H1 (cell line): ENCODE measurements around the gene ZFYVE21. TPM values are rescaled to one million over a fixed set of nuclear protein-coding genes. Genes with fewer than 3 reads are reported as not detected.

Experiments used
- CTCF ChIA-PET: fragments of 300-600 bp; sonication (Branson Sonifier 250); formaldehyde crosslinking; loops from one replicate; lab custom pipeline; 2021; ENCODE audit not compliant: partially characterized antibody; lab: Charles Lee
- POLR2A ChIA-PET: fragments of 300-600 bp; sonication (Branson Sonifier 250); formaldehyde crosslinking; loops from one replicate; lab custom pipeline; 2021; ENCODE audit warnings: inconsistent platforms; ENCODE audit not compliant: partially characterized antibody; lab: Charles Lee
- DNase-seq, 2 experiments: peaks; one replicate each; pipeline versions ENCODE4 v3.0.0 to v3.0.0-alpha.2; 2010 to 2022; ENCODE audit warnings: low spot score in 2 of 2, low read depth in 1 of 2, mixed read lengths in 1 of 2
- FAIRE-seq: peaks from 2 replicates; lab custom pipeline; 2011; peaks lifted over from hg19 to GRCh38; lab: Jason Lieb, UNC
- H2AFZ ChIP-seq: 2 replicates; pipeline ENCODE4 v1.8.1; 2012; ENCODE audit warnings: low read length, inconsistent platforms
- H2AK5ac ChIP-seq: 2 replicates; pipeline ENCODE4 v1.6.1; 2013; ENCODE audit warnings: low read depth, low read length
- H2BK120ac ChIP-seq: replicated peaks from 2 replicates; pipeline ENCODE3; 2013; ENCODE audit warnings: low read depth, low read length, inconsistent platforms
- H2BK12ac ChIP-seq: 2 replicates; pipeline ENCODE4 v1.6.1; 2013; ENCODE audit warnings: low read depth, low read length
- H2BK15ac ChIP-seq: 2 replicates; pipeline ENCODE4 v1.6.1; 2013; ENCODE audit warnings: low read length
- H2BK20ac ChIP-seq: 2 replicates; pipeline ENCODE4 v1.6.1; 2013; ENCODE audit warnings: low read length
- H2BK5ac ChIP-seq: 2 replicates; pipeline ENCODE4 v1.6.1; 2013; ENCODE audit warnings: low read depth, low read length
- H3K14ac ChIP-seq: 2 replicates; pipeline ENCODE4 v1.6.1; 2013; ENCODE audit warnings: inconsistent platforms; ENCODE audit not compliant: insufficient read length
- H3K18ac ChIP-seq: 2 replicates; pipeline ENCODE4 v1.6.1; 2013; ENCODE audit warnings: low read length; ENCODE audit errors: extremely low read depth
- H3K23ac ChIP-seq: 2 replicates; pipeline ENCODE4 v1.6.1; 2013; ENCODE audit warnings: inconsistent platforms; ENCODE audit not compliant: insufficient read length
- H3K23me2 ChIP-seq: 2 replicates; pipeline ENCODE4 v1.6.1; 2013; ENCODE audit warnings: low read depth, low read length
- H3K27ac ChIP-seq: 2 replicates; pipeline ENCODE4 v1.6.1; 2011; ENCODE audit warnings: low read depth, low read length, inconsistent platforms
- H3K27me3 ChIP-seq, 4 experiments: replicated peaks in 1 of 4; 1 replicate in 1 of 4; 2 replicates in 3 of 4; pipeline versions ENCODE4 v1.6.1 to v1.8.1; 2011 to 2013; ENCODE audit warnings: low read length in 3 of 4, mild to moderate bottlenecking in 3 of 4, inconsistent platforms in 2 of 4, mixed read lengths in 2 of 4, moderate library complexity in 1 of 4; ENCODE audit not compliant: control insufficient read depth in 3 of 4, insufficient read depth in 3 of 4; ENCODE audit errors: extremely low read depth in 1 of 4
- H3K36me3 ChIP-seq, 4 experiments: 2 replicates each; pipeline versions ENCODE4 v1.6.1 to v1.8.1; 2011 to 2013; ENCODE audit warnings: mild to moderate bottlenecking in 4 of 4, low read length in 3 of 4, moderate library complexity in 2 of 4, control low read depth in 1 of 4, inconsistent platforms in 1 of 4; ENCODE audit not compliant: insufficient read depth in 4 of 4, control insufficient read depth in 2 of 4
- H3K4ac ChIP-seq: replicated peaks from 2 replicates; pipeline ENCODE3; 2013; ENCODE audit warnings: low read length, low read depth, mixed read lengths, inconsistent platforms; ENCODE audit not compliant: insufficient read length
- H3K4me1 ChIP-seq, 4 experiments: replicated peaks in 1 of 4; 1 replicate in 1 of 4; 2 replicates in 3 of 4; pipeline versions ENCODE4 v1.6.1 to v1.8.1; 2011 to 2013; ENCODE audit warnings: low read length in 3 of 4, inconsistent platforms in 2 of 4, mixed read lengths in 1 of 4; ENCODE audit not compliant: insufficient read depth in 4 of 4, control insufficient read depth in 3 of 4
- H3K4me2 ChIP-seq, 2 experiments: 2 replicates each; pipeline versions ENCODE4 v1.6.1 to v1.8.1; 2011 to 2013; ENCODE audit warnings: low read depth in 2 of 2, low read length in 2 of 2, control low read depth in 1 of 2, inconsistent platforms in 1 of 2, mild to moderate bottlenecking in 1 of 2; ENCODE audit not compliant: insufficient read depth in 1 of 2
- H3K4me3 ChIP-seq, 4 experiments: fragments of 200-600, 300-600 bp in 1 of 4; sonication (generic), shearing (Covaris generic), sonication (Bioruptor Twin) in 1 of 4; 2 replicates each; pipeline versions ENCODE4 v1.5.1 to v1.8.1; 2011 to 2016; ENCODE audit warnings: low read length in 4 of 4, low read depth in 3 of 4, control low read depth in 2 of 4, inconsistent platforms in 2 of 4, mild to moderate bottlenecking in 2 of 4, mixed read lengths in 1 of 4, moderate library complexity in 1 of 4; ENCODE audit not compliant: insufficient read depth in 2 of 4; ENCODE audit errors: extremely low read depth in 1 of 4
- H3K56ac ChIP-seq: replicated peaks from 2 replicates; pipeline ENCODE3; 2013; ENCODE audit warnings: low read depth, mild to moderate bottlenecking, mixed read lengths, low read length, inconsistent platforms; ENCODE audit not compliant: insufficient read length
- H3K79me1 ChIP-seq: 2 replicates; pipeline ENCODE4 v1.6.1; 2013; ENCODE audit warnings: low read depth, low read length, control low read depth
- H3K79me2 ChIP-seq, 2 experiments: 2 replicates each; pipeline versions ENCODE4 v1.6.1 to v1.8.1; 2012 to 2013; ENCODE audit warnings: low read length in 2 of 2, mild to moderate bottlenecking in 2 of 2, inconsistent platforms in 1 of 2; ENCODE audit not compliant: insufficient read depth in 2 of 2, control insufficient read depth in 1 of 2
- H3K9ac ChIP-seq, 4 experiments: replicated peaks in 1 of 4; 1 replicate in 1 of 4; 2 replicates in 3 of 4; pipeline versions ENCODE4 v1.6.1 to v1.8.1; 2011 to 2013; ENCODE audit warnings: low read depth in 3 of 4, low read length in 3 of 4, control low read depth in 2 of 4, mild to moderate bottlenecking in 2 of 4, moderate library complexity in 2 of 4, inconsistent platforms in 1 of 4; ENCODE audit errors: extremely low read depth in 1 of 4
- H3K9me3 ChIP-seq, 2 experiments: 2 replicates each; pipeline versions ENCODE4 v1.6.1 to v1.8.1; 2012 to 2013; ENCODE audit warnings: mild to moderate bottlenecking in 2 of 2, moderate library complexity in 2 of 2, control low read depth in 1 of 2, inconsistent platforms in 1 of 2, low read depth in 1 of 2, low read length in 1 of 2, mixed read lengths in 1 of 2; ENCODE audit not compliant: insufficient read depth in 2 of 2
- H4K20me1 ChIP-seq, 2 experiments: replicated peaks in 1 of 2; 2 replicates each; pipeline versions ENCODE3 to v1.8.1; 2011 to 2013; ENCODE audit warnings: inconsistent platforms in 2 of 2, low read length in 2 of 2, mild to moderate bottlenecking in 1 of 2; ENCODE audit not compliant: insufficient read depth in 2 of 2, control insufficient read depth in 1 of 2
- H4K5ac ChIP-seq: 2 replicates; pipeline ENCODE4 v1.6.1; 2013; ENCODE audit warnings: low read length, low read depth, mixed read lengths, inconsistent platforms; ENCODE audit not compliant: insufficient read length
- H4K8ac ChIP-seq: 2 replicates; pipeline ENCODE4 v1.8.0; 2013; ENCODE audit warnings: mild to moderate bottlenecking, moderate library complexity, low read length, inconsistent platforms; ENCODE audit not compliant: insufficient read depth; ENCODE audit errors: extremely low read depth
- H4K91ac ChIP-seq: replicated peaks from 2 replicates; pipeline ENCODE3; 2013; ENCODE audit warnings: low read length, mixed read lengths, inconsistent platforms; ENCODE audit not compliant: insufficient read length
- CBX5 ChIP-seq: fragments of 300-800, 300-1000 bp; sonication (generic); IDR thresholded peaks from 2 replicates; pipeline ENCODE4 v1.7.1; 2016; ENCODE audit warnings: antibody characterized with exemption, low read length, low read depth
- CHD1 ChIP-seq: IDR thresholded peaks from 2 replicates; pipeline ENCODE4 v1.6.1; 2012; ENCODE audit warnings: low read depth, low read length, improper control_type of control experiment
- EP300 ChIP-seq, 2 experiments: IDR thresholded peaks; 1 replicate in 1 of 2; 2 replicates in 1 of 2; pipeline ENCODE4 v1.6.1; 2011 to 2012; ENCODE audit warnings: low read depth in 2 of 2, low read length in 2 of 2, mild to moderate bottlenecking in 2 of 2, borderline replicate concordance in 1 of 2, inconsistent platforms in 1 of 2, moderate library complexity in 1 of 2
- JUN ChIP-seq: IDR thresholded peaks from 2 replicates; pipeline ENCODE4 v1.6.1; 2011; ENCODE audit warnings: low read depth, mild to moderate bottlenecking, improper control_type of control experiment, low read length
- KDM1A ChIP-seq: fragments of 200-600, 300-600 bp; sonication (generic); IDR thresholded peaks from 2 replicates; pipeline ENCODE4 v1.7.1; 2016; ENCODE audit warnings: mild to moderate bottlenecking, low read length, borderline replicate concordance
- MAX ChIP-seq: IDR thresholded peaks from 2 replicates; pipeline ENCODE4 v1.6.1; 2012; ENCODE audit warnings: inconsistent platforms
- RAD21 ChIP-seq, 2 experiments: IDR thresholded peaks in 1 of 2; conservative IDR thresholded peaks in 1 of 2; 2 replicates each; pipeline ENCODE4 v1.6.1; 2011; ENCODE audit warnings: low read depth in 2 of 2, low read length in 2 of 2, improper control_type of control experiment in 1 of 2, inconsistent platforms in 1 of 2, mild to moderate bottlenecking in 1 of 2, moderate library complexity in 1 of 2
- SIRT6 ChIP-seq: IDR thresholded peaks from one replicate; pipeline ENCODE4 v1.7.1; 2012; ENCODE audit warnings: low read length, inconsistent platforms
- YY1 ChIP-seq: IDR thresholded peaks from 2 replicates; pipeline ENCODE4 v1.6.1; 2011; ENCODE audit warnings: low read depth, mild to moderate bottlenecking, low read length
- WGBS, 2 experiments: shearing (Covaris generic) in 1 of 2; methylation state at CpG; one replicate each; pipeline versions ENCODE4 v1.1.6 to v1.1.7; 2013 to 2015; ENCODE audit warnings: low lambda C conversion rate in 2 of 2, mixed read lengths in 2 of 2, inconsistent platforms in 1 of 2, low coverage in 1 of 2, missing lambda C conversion rate in 1 of 2; ENCODE audit not compliant: insufficient replicate concordance in 2 of 2, insufficient coverage in 1 of 2, insufficient read length in 1 of 2; ENCODE audit errors: extremely low coverage in 1 of 2, missing lambda C conversion rate in 1 of 2; 5-methylcytosine and 5-hydroxymethylcytosine counted together
- polyA plus RNA-seq, 7 experiments: library from polyadenylated mRNA; depleted of rRNA in 3 of 7; stranded (reverse) in 5 of 7; unstranded in 2 of 7; fragments of >200 nt in 5 of 7; fragments of 200-250 nt in 2 of 7; gene quantifications; 1 replicate in 5 of 7; 2 replicates in 1 of 7; 4 replicates in 1 of 7; pipeline versions ENCODE4 v1.2.1 to v1.2.3, GENCODE V29; 2011 to 2013; ENCODE audit warnings: missing spikeins in 2 of 7, mixed read lengths in 2 of 7
- total RNA-seq: library from RNA; stranded (reverse); fragmentation: NEBNext Ultra II Directional; extraction: Animal tissue kit (Norgen Biotek cat#: 25700); gene quantifications from 2 replicates; pipeline ENCODE4 v1.2.1, GENCODE V29; 2021

ZFYVE21 gene
- total and polyA plus RNA-seq, 2 of the 8 experiments (the other 6 are each of a cell fraction or from before 2014, with no cell fraction given) = 53.4 to 127 TPM

- Histone ChIP-seq H2AK5ac (no peak overlapping the region), H3K79me1 (no peaks in the 10 kb centered on the region), H3K4ac (no peak overlapping the region), H2BK120ac (no peak overlapping the region), H3K27ac (no peak overlapping the region), H2BK20ac (no peak overlapping the region), H2BK15ac (no peak overlapping the region), H3K56ac (no peak overlapping the region), H3K79me2 (no peaks in the 10 kb centered on the region), H3K9ac (no peak overlapping the region), H2BK12ac (no peak overlapping the region), H3K9me3 (no peaks in the 10 kb centered on the region), H3K4me2 (no peak overlapping the region), H2BK5ac (no peak overlapping the region), H3K4me3 (no peak overlapping the region), H3K23ac (no peak overlapping the region), H2AFZ (no peak overlapping the region), H3K14ac (no peak overlapping the region), H4K8ac (no peak overlapping the region), H4K91ac (no peak overlapping the region), H3K36me3 (no peaks in the 10 kb centered on the region), H3K18ac (no peak overlapping the region), H4K20me1 (no peaks in the 10 kb centered on the region), H3K27me3 (no peaks in the 10 kb centered on the region), H4K5ac (no peak overlapping the region), H3K4me1 (no peaks in the 10 kb centered on the region), H3K23me2 (no peaks in the 10 kb centered on the region)
- no peak for FAIRE-seq
- DNase-seq = no peak
- WGBS, 2 experiments = 82% methylated on average over 2 of the region's 2 CpGs; no CpG with 5 or more reads in 1 of the 2 experiments
- ChIA-PET POLR2A (no interaction called here), CTCF (interaction anchor here (0.6 to 0.9 kb wide), 2 partner anchors 15 to 95 kb away, joined by 3 read pairs; no protein-coding TSS in a partner anchor)
- TF ChIP-seq YY1 (no peak), MAX (no peak), CHD1 (no peak), KDM1A (no peak), SIRT6 (no peak), EP300 (IDR thresholded peaks at IDR 0.05; ENCODE audit: borderline replicate concordance in 1 of 2, low read depth in 2 of 2, low read length in 2 of 2) (no peak), JUN (no peak), CBX5 (no peak), RAD21 (IDR thresholded peaks at IDR 0.05 in 1 of 2, conservative IDR thresholded peaks at IDR 0.05 in 1 of 2; ENCODE audit: low read depth in 2 of 2, low read length in 2 of 2) (no peak)
Observed at GRCh38 chr14:103773521-103773920, 57.9 kb downstream of the ZFYVE21 start.
